ENCODE measurements around the gene ELL2. TPM values are rescaled to one million over a fixed set of nuclear protein-coding genes. Genes with fewer than 3 reads are reported as not detected.

ELL2 gene
- polyA plus RNA-seq, 1 experiment, result 131 TPM

- no peak for DNase-seq (ENCODE audit: low read depth, low spot score)
- Histone ChIP-seq H3K9me3 (ENCODE audit: control insufficient read depth, insufficient read depth, low read length) (no peaks in the 10 kb centered on the region), H3K27me3 (ENCODE audit: control insufficient read depth, insufficient read depth, low read length) (no peaks in the 10 kb centered on the region), H3K4me3 (ENCODE audit: low read depth, low read length) (no peak overlapping the region), H3K27ac (ENCODE audit: low read depth, low read length) (no peak overlapping the region)
- TF ChIP-seq CTCF (IDR thresholded peaks at IDR 0.05; ENCODE audit: low read depth, low read length), result no peak
- CTCF ChIA-PET, result interaction anchor here (1.2 kb wide), 1 partner anchor 9 kb away, joined by 4 read pairs; no protein-coding TSS in a partner anchor
- POLR2A ChIA-PET, result no interaction called here
Observed at GRCh38 chr5:95920822-95921221, 40.8 kb downstream of the ELL2 start.

GRCh38 chr5:95919658-95920057 lies 42.0 kb downstream of the ELL2 start:
- Histone ChIP-seq H3K27me3 (ENCODE audit: control insufficient read depth, insufficient read depth, low read length) (no peaks in the 10 kb centered on the region), H3K27ac (ENCODE audit: low read depth, low read length) (no peak overlapping the region), H3K9me3 (ENCODE audit: control insufficient read depth, insufficient read depth, low read length) (no peaks in the 10 kb centered on the region), H3K4me3 (ENCODE audit: low read depth, low read length) (no peak overlapping the region)
- ChIA-PET POLR2A (no interaction called here), CTCF (interaction anchor here (0.7 to 1.1 kb wide), 2 partner anchors 12 to 418 kb away, joined by 3 read pairs; no protein-coding TSS in a partner anchor)
- TF ChIP-seq CTCF (IDR thresholded peaks at IDR 0.05; ENCODE audit: low read depth, low read length), result no peak
- DNase-seq (ENCODE audit: low read depth, low spot score), result no peak

GRCh38 chr5:95918421-95919006 lies 43.1 kb downstream of the ELL2 start:
- CTCF ChIA-PET, result interaction anchor here (1.1 kb wide), 1 partner anchor 419 kb away, joined by 3 read pairs; no protein-coding TSS in a partner anchor
- no peak overlapping the region for H3K27ac ChIP-seq (ENCODE audit: low read depth, low read length)

GRCh38 chr5:95917207-95917606 lies 44.4 kb downstream of the ELL2 start:
- DNase-seq (ENCODE audit: low read depth, low spot score), result no peak
- CTCF ChIA-PET, result no interaction called here

More at GRCh38 chr5:95918421-95919006, 43.1 kb downstream of the ELL2 start:
- no peaks in the 10 kb centered on the region for H3K9me3 ChIP-seq (ENCODE audit: control insufficient read depth, insufficient read depth, low read length)
- no peaks in the 10 kb centered on the region for H3K27me3 ChIP-seq (ENCODE audit: control insufficient read depth, insufficient read depth, low read length)
- DNase-seq (ENCODE audit: low read depth, low spot score), result no peak
- H3K4me3 ChIP-seq (ENCODE audit: low read depth, low read length), result no peak overlapping the region
- POLR2A ChIA-PET, result no interaction called here
- TF ChIP-seq CTCF (IDR thresholded peaks at IDR 0.05; ENCODE audit: low read depth, low read length), result no peak

More at GRCh38 chr5:95917207-95917606, 44.4 kb downstream of the ELL2 start:
- Histone ChIP-seq H3K27ac (ENCODE audit: low read depth, low read length) (no peak overlapping the region), H3K4me3 (ENCODE audit: low read depth, low read length) (no peak overlapping the region), H3K27me3 (ENCODE audit: control insufficient read depth, insufficient read depth, low read length) (no peaks in the 10 kb centered on the region), H3K9me3 (ENCODE audit: control insufficient read depth, insufficient read depth, low read length) (no peaks in the 10 kb centered on the region)
- no peak for TF ChIP-seq CTCF (IDR thresholded peaks at IDR 0.05; ENCODE audit: low read depth, low read length)
- POLR2A ChIA-PET, result no interaction called here
